ENCODE data around the gene DACH1.

The DACH1 gene

DNA sequence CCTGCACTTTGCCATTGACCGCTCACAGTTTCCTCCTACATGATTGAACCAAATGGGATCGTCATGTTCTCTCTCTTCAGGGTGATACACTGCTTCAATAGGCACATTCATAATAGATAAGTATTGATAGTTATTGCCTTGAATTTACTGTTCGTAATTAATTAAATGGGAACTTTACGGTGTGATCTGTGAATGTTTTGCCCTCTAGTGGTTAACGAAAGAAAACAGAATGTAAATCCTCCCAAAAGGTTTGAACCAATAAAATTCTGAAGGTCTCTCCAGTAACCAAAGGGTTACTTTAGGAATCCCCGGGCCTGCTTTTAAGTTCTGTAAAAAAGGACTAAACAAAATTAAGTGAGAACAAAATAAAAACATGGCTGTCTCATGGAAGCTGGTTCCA lies 389.3 kb downstream of the DACH1 start:
- no peak overlapping the region for H3K27ac ChIP-seq (ENCODE audit: low read length)
- H3K27me3 ChIP-seq (ENCODE audit: low read depth, low read length) = no peaks in the 10 kb centered on the region
- no peaks in the 10 kb centered on the region for H3K9me3 ChIP-seq (ENCODE audit: control insufficient read depth in 1 of 2, low read length in 2 of 2)
- no peaks in the 10 kb centered on the region for H3K4me1 ChIP-seq (ENCODE audit: control insufficient read depth in 1 of 2, insufficient read depth in 2 of 2, low read length in 2 of 2)
- H3K4me3 ChIP-seq (ENCODE audit: low read depth in 1 of 2, low read length in 2 of 2) = no peak overlapping the region
- H3K36me3 ChIP-seq (ENCODE audit: control insufficient read depth in 1 of 2, insufficient read depth in 2 of 2, low read length in 2 of 2) = no peaks in the 10 kb centered on the region

DNA sequence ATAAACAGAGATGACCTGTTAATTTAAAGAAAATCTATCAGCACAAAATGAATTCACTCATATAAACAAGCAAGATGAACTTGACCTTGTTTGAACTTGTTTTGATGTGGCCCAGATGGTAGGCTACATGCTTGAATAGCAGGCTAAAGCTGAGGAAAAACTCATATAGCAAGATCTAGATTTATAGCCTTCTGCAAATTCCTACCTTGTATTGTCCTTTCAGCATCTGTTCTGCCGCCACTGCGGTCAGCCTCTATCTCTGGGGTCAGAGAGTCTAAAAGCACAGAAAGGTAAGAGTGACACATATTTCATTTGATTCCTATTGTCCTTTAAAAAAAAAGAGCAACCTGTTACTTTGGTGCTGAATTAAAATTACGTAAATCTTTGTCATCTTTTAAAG lies 392.1 kb downstream of the DACH1 start:
- Histone ChIP-seq H3K9me3 (ENCODE audit: control insufficient read depth in 1 of 2, low read length in 2 of 2) (no peaks in the 10 kb centered on the region), H3K27ac (ENCODE audit: low read length) (no peak overlapping the region), H3K4me3 (ENCODE audit: low read depth in 1 of 2, low read length in 2 of 2) (no peak overlapping the region), H3K36me3 (ENCODE audit: control insufficient read depth in 1 of 2, insufficient read depth in 2 of 2, low read length in 2 of 2) (no peaks in the 10 kb centered on the region), H3K27me3 (ENCODE audit: low read depth, low read length) (no peaks in the 10 kb centered on the region), H3K4me1 (ENCODE audit: control insufficient read depth in 1 of 2, insufficient read depth in 2 of 2, low read length in 2 of 2) (no peaks in the 10 kb centered on the region)

DNA sequence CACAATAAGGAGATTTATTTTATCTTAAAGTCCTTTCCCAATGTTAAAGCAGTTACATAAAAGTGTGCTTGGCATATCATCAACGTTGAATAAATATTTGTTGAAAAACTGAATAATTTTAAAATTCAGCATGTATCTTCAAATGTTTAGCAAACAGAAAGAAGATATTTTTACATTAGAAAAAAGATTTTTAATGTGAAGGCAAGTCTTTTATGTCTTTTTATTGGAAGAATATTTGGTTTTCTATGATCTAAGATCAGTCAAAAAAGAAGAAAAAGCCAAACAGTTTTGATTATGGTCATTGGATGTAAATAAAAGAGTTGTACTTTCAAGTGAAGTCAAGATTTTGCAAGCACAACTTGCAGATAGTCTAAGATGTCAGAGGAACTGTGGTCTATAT lies 397.4 kb downstream of the DACH1 start:
- no peak overlapping the region for H3K27ac ChIP-seq (ENCODE audit: low read length)
- no peaks in the 10 kb centered on the region for H3K9me3 ChIP-seq (ENCODE audit: control insufficient read depth in 1 of 2, low read length in 2 of 2)
- no peaks in the 10 kb centered on the region for H3K4me1 ChIP-seq (ENCODE audit: control insufficient read depth in 1 of 2, insufficient read depth in 2 of 2, low read length in 2 of 2)
- H3K4me3 ChIP-seq (ENCODE audit: low read depth in 1 of 2, low read length in 2 of 2) = no peak overlapping the region
- no peaks in the 10 kb centered on the region for H3K36me3 ChIP-seq (ENCODE audit: control insufficient read depth in 1 of 2, insufficient read depth in 2 of 2, low read length in 2 of 2)
- H3K27me3 ChIP-seq (ENCODE audit: low read depth, low read length) = no peaks in the 10 kb centered on the region

GRCh38 chr13:71464686-71465085 lies 402.3 kb downstream of the DACH1 start:
- H3K4me3 ChIP-seq (ENCODE audit: low read depth in 1 of 2, low read length in 2 of 2) = no peak overlapping the region
- no peaks in the 10 kb centered on the region for H3K36me3 ChIP-seq (ENCODE audit: control insufficient read depth in 1 of 2, insufficient read depth in 2 of 2, low read length in 2 of 2)
- H3K9me3 ChIP-seq (ENCODE audit: control insufficient read depth in 1 of 2, low read length in 2 of 2) = no peaks in the 10 kb centered on the region
- H3K27me3 ChIP-seq (ENCODE audit: low read depth, low read length) = no peaks in the 10 kb centered on the region
- H3K4me1 ChIP-seq (ENCODE audit: control insufficient read depth in 1 of 2, insufficient read depth in 2 of 2, low read length in 2 of 2) = no peaks in the 10 kb centered on the region
- H3K27ac ChIP-seq (ENCODE audit: low read length) = no peak overlapping the region

GRCh38 chr13:71461892-71462291 lies 405.1 kb downstream of the DACH1 start:
- no peak overlapping the region for H3K4me3 ChIP-seq (ENCODE audit: low read depth in 1 of 2, low read length in 2 of 2)
- no peaks in the 10 kb centered on the region for H3K4me1 ChIP-seq (ENCODE audit: control insufficient read depth in 1 of 2, insufficient read depth in 2 of 2, low read length in 2 of 2)
- no peaks in the 10 kb centered on the region for H3K9me3 ChIP-seq (ENCODE audit: control insufficient read depth in 1 of 2, low read length in 2 of 2)
- H3K36me3 ChIP-seq (ENCODE audit: control insufficient read depth in 1 of 2, insufficient read depth in 2 of 2, low read length in 2 of 2) = no peaks in the 10 kb centered on the region
- H3K27me3 ChIP-seq (ENCODE audit: low read depth, low read length) = no peaks in the 10 kb centered on the region
- no peak overlapping the region for H3K27ac ChIP-seq (ENCODE audit: low read length)

GRCh38 chr13:71460211-71460610 lies 406.8 kb downstream of the DACH1 start:
- Histone ChIP-seq H3K36me3 (ENCODE audit: control insufficient read depth in 1 of 2, insufficient read depth in 2 of 2, low read length in 2 of 2) (no peaks in the 10 kb centered on the region), H3K4me3 (ENCODE audit: low read depth in 1 of 2, low read length in 2 of 2) (no peak overlapping the region), H3K4me1 (ENCODE audit: control insufficient read depth in 1 of 2, insufficient read depth in 2 of 2, low read length in 2 of 2) (no peaks in the 10 kb centered on the region), H3K27me3 (ENCODE audit: low read depth, low read length) (no peaks in the 10 kb centered on the region), H3K9me3 (ENCODE audit: control insufficient read depth in 1 of 2, low read length in 2 of 2) (no peaks in the 10 kb centered on the region), H3K27ac (ENCODE audit: low read length) (no peak overlapping the region)

- H3K27me3 ChIP-seq (ENCODE audit: low read depth, low read length) = no peaks in the 10 kb centered on the region
- no peaks in the 10 kb centered on the region for H3K36me3 ChIP-seq (ENCODE audit: control insufficient read depth in 1 of 2, insufficient read depth in 2 of 2, low read length in 2 of 2)
- H3K9me3 ChIP-seq (ENCODE audit: control insufficient read depth in 1 of 2, low read length in 2 of 2) = no peaks in the 10 kb centered on the region
- no peak overlapping the region for H3K27ac ChIP-seq (ENCODE audit: low read length)
- no peaks in the 10 kb centered on the region for H3K4me1 ChIP-seq (ENCODE audit: control insufficient read depth in 1 of 2, insufficient read depth in 2 of 2, low read length in 2 of 2)
- no peak overlapping the region for H3K4me3 ChIP-seq (ENCODE audit: low read depth in 1 of 2, low read length in 2 of 2)
Observed at GRCh38 chr13:71459708-71460107, 407.3 kb downstream of the DACH1 start.

- no peaks in the 10 kb centered on the region for H3K27me3 ChIP-seq (ENCODE audit: low read depth, low read length)
- H3K9me3 ChIP-seq (ENCODE audit: control insufficient read depth in 1 of 2, low read length in 2 of 2) = no peaks in the 10 kb centered on the region
- no peak overlapping the region for H3K27ac ChIP-seq (ENCODE audit: low read length)
- no peak overlapping the region for H3K4me3 ChIP-seq (ENCODE audit: low read depth in 1 of 2, low read length in 2 of 2)
- no peaks in the 10 kb centered on the region for H3K36me3 ChIP-seq (ENCODE audit: control insufficient read depth in 1 of 2, insufficient read depth in 2 of 2, low read length in 2 of 2)
- H3K4me1 ChIP-seq (ENCODE audit: control insufficient read depth in 1 of 2, insufficient read depth in 2 of 2, low read length in 2 of 2) = no peaks in the 10 kb centered on the region
Observed at GRCh38 chr13:71457645-71458044, 409.4 kb downstream of the DACH1 start.

- no peaks in the 10 kb centered on the region for H3K36me3 ChIP-seq (ENCODE audit: control insufficient read depth in 1 of 2, insufficient read depth in 2 of 2, low read length in 2 of 2)
- H3K4me3 ChIP-seq (ENCODE audit: low read depth in 1 of 2, low read length in 2 of 2) = no peak overlapping the region
- no peak overlapping the region for H3K27ac ChIP-seq (ENCODE audit: low read length)
Observed at GRCh38 chr13:71456136-71456535, 410.9 kb downstream of the DACH1 start.

GRCh38 chr13:71454509-71454908 lies 412.5 kb downstream of the DACH1 start:
- H3K4me1 ChIP-seq (ENCODE audit: control insufficient read depth in 1 of 2, insufficient read depth in 2 of 2, low read length in 2 of 2) = no peaks in the 10 kb centered on the region
- H3K9me3 ChIP-seq (ENCODE audit: control insufficient read depth in 1 of 2, low read length in 2 of 2) = no peaks in the 10 kb centered on the region
- H3K27me3 ChIP-seq (ENCODE audit: low read depth, low read length) = no peaks in the 10 kb centered on the region
- H3K27ac ChIP-seq (ENCODE audit: low read length) = no peak overlapping the region
- H3K4me3 ChIP-seq (ENCODE audit: low read depth in 1 of 2, low read length in 2 of 2) = no peak overlapping the region
- no peaks in the 10 kb centered on the region for H3K36me3 ChIP-seq (ENCODE audit: control insufficient read depth in 1 of 2, insufficient read depth in 2 of 2, low read length in 2 of 2)

More at GRCh38 chr13:71456136-71456535, 410.9 kb downstream of the DACH1 start:
- H3K27me3 ChIP-seq (ENCODE audit: low read depth, low read length) = no peaks in the 10 kb centered on the region
- no peaks in the 10 kb centered on the region for H3K9me3 ChIP-seq (ENCODE audit: control insufficient read depth in 1 of 2, low read length in 2 of 2)
- no peaks in the 10 kb centered on the region for H3K4me1 ChIP-seq (ENCODE audit: control insufficient read depth in 1 of 2, insufficient read depth in 2 of 2, low read length in 2 of 2)

- H3K27me3 ChIP-seq (ENCODE audit: low read depth, low read length) = no peaks in the 10 kb centered on the region
- no peak overlapping the region for H3K27ac ChIP-seq (ENCODE audit: low read length)
- no peaks in the 10 kb centered on the region for H3K9me3 ChIP-seq (ENCODE audit: control insufficient read depth in 1 of 2, low read length in 2 of 2)
- no peaks in the 10 kb centered on the region for H3K36me3 ChIP-seq (ENCODE audit: control insufficient read depth in 1 of 2, insufficient read depth in 2 of 2, low read length in 2 of 2)
- no peaks in the 10 kb centered on the region for H3K4me1 ChIP-seq (ENCODE audit: control insufficient read depth in 1 of 2, insufficient read depth in 2 of 2, low read length in 2 of 2)
- no peak overlapping the region for H3K4me3 ChIP-seq (ENCODE audit: low read depth in 1 of 2, low read length in 2 of 2)
Observed at GRCh38 chr13:71448080-71448630, 418.8 kb downstream of the DACH1 start.

DNA sequence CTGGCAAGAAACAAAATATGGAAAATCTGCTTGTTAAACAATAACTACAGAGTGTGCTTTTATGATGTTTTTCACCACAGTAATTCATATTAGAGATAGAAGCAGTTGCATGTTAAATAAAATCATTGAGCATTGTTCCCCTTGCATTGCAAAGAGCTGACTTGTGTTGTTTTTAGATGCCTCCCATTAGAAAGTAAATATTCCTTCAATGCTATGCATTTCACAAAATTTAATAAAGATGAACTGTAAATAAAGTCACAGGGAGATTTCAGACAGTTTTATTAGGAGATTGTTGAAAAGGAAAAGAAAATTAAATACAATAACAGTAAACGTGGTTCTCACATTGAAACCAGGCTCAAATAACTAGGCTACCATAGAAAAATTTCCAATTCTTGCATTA lies 429.3 kb downstream of the DACH1 start:
- Histone ChIP-seq H3K9me3 (ENCODE audit: control insufficient read depth in 1 of 2, low read length in 2 of 2) (no peaks in the 10 kb centered on the region), H3K27me3 (ENCODE audit: low read depth, low read length) (no peaks in the 10 kb centered on the region), H3K4me1 (ENCODE audit: control insufficient read depth in 1 of 2, insufficient read depth in 2 of 2, low read length in 2 of 2) (no peaks in the 10 kb centered on the region), H3K36me3 (ENCODE audit: control insufficient read depth in 1 of 2, insufficient read depth in 2 of 2, low read length in 2 of 2) (no peaks in the 10 kb centered on the region), H3K4me3 (ENCODE audit: low read depth in 1 of 2, low read length in 2 of 2) (no peak overlapping the region), H3K27ac (ENCODE audit: low read length) (no peak overlapping the region)

Measured in muscle layer of duodenum (tissue), 2 donors.